Hepatocyte (in vitro differentiated cells): ENCODE results near the gene MTAP. TPM values are rescaled to one million over a fixed set of nuclear protein-coding genes. Genes with fewer than 3 reads are reported as not detected.

Source experiments
- DNase-seq: peaks from one replicate; pipeline ENCODE4 v3.0.0-alpha.2; 2016; ENCODE audit warnings: low spot score
- H2AFZ ChIP-seq: fragments of 200-600 bp; sonication (generic); 2 replicates; pipeline ENCODE4 v1.6.0; 2016; ENCODE audit warnings: antibody characterized with exemption, mild to moderate bottlenecking
- H3K27ac ChIP-seq: fragments of 200-600 bp; sonication (generic); 2 replicates; pipeline ENCODE4 v1.5.1; 2016; ENCODE audit warnings: mild to moderate bottlenecking
- H3K27me3 ChIP-seq: fragments of 200-600 bp; sonication (generic); 2 replicates; pipeline ENCODE4 v1.6.1; 2016
- H3K36me3 ChIP-seq: fragments of 200-600 bp; sonication (generic); replicated peaks from 2 replicates; pipeline ENCODE4 v1.5.1; 2016; ENCODE audit warnings: low read depth; ENCODE audit not compliant: insufficient read depth
- H3K4me1 ChIP-seq: fragments of 200-600 bp; sonication (generic); 2 replicates; pipeline ENCODE4 v1.5.1; 2016; ENCODE audit warnings: mild to moderate bottlenecking, moderate library complexity; ENCODE audit not compliant: insufficient read depth
- H3K4me2 ChIP-seq: fragments of 200-600 bp; sonication (generic); 2 replicates; pipeline ENCODE4 v1.6.0; 2016
- H3K4me3 ChIP-seq: fragments of 200-600 bp; sonication (generic); 2 replicates; pipeline ENCODE4 v1.5.1; 2016; ENCODE audit warnings: mild to moderate bottlenecking
- H3K79me2 ChIP-seq: fragments of 200-600 bp; sonication (generic); 2 replicates; pipeline ENCODE4 v1.6.0; 2017; ENCODE audit warnings: mild to moderate bottlenecking
- H3K9me2 ChIP-seq: fragments of 200-600 bp; sonication (generic); replicated peaks from 2 replicates; pipeline ENCODE4 v1.6.0; 2017; ENCODE audit warnings: mild to moderate bottlenecking; ENCODE audit not compliant: insufficient read depth
- H3K9me3 ChIP-seq: fragments of 200-600 bp; sonication (generic); 2 replicates; pipeline ENCODE4 v1.5.1; 2016; ENCODE audit warnings: low read depth, mild to moderate bottlenecking
- H4K20me1 ChIP-seq: fragments of 200-600 bp; sonication (generic); 2 replicates; pipeline ENCODE4 v1.6.0; 2016; ENCODE audit warnings: mild to moderate bottlenecking; ENCODE audit not compliant: insufficient read depth, poor library complexity, severe bottlenecking
- CTCF ChIP-seq: fragments of 200-600 bp; sonication (generic); IDR thresholded peaks from 2 replicates; pipeline ENCODE4 v1.5.1; 2016; ENCODE audit warnings: antibody characterized with exemption, mild to moderate bottlenecking; ENCODE audit not compliant: poor library complexity
- EZH2 ChIP-seq: fragments of 200-600 bp; sonication (generic); IDR thresholded peaks from 2 replicates; pipeline ENCODE4 v1.6.1; 2016; ENCODE audit warnings: antibody characterized with exemption, mild to moderate bottlenecking, borderline replicate concordance
- EZH2phosphoT487 ChIP-seq: fragments of 200-600 bp; sonication (generic); IDR thresholded peaks from one replicate; pipeline ENCODE4 v1.6.1; 2018; ENCODE audit warnings: antibody characterized with exemption, mild to moderate bottlenecking, low read depth, moderate library complexity; ENCODE audit not compliant: unreplicated experiment, severe bottlenecking
- WGBS: methylation state at CpG from one replicate; pipeline ENCODE4 v1.1.6; 2016; ENCODE audit warnings: low lambda C conversion rate; ENCODE audit errors: missing lambda C conversion rate; 5-methylcytosine and 5-hydroxymethylcytosine counted together
- polyA plus RNA-seq: library from polyadenylated mRNA; unstranded; fragments of >200 nt; fragmentation: Nextera tagmentation; extraction: Ambion mirVana; gene quantifications from 2 replicates; pipeline ENCODE4 v1.2.1, GENCODE V29; 2016
- total RNA-seq: library from RNA; depleted of rRNA; stranded (reverse); fragments of >200 nt; gene quantifications from 2 replicates; pipeline ENCODE4 v1.2.3, GENCODE V29; 2014

Gene MTAP
- total and polyA plus RNA-seq, 2 experiments from 2014 or later = 21.2 to 38.8 TPM

GRCh38 chr9:21933865-21934264 is 131.4 kb downstream of the MTAP start:
- Histone ChIP-seq H3K9me3 (no peaks in the 10 kb centered on the region), H3K4me3 (no peak overlapping the region), H3K27me3 (no peaks in the 10 kb centered on the region), H4K20me1 (no peaks in the 10 kb centered on the region), H3K36me3 (no peaks in the 10 kb centered on the region), H3K4me2 (no peak overlapping the region), H3K79me2 (no peaks in the 10 kb centered on the region), H2AFZ (no peak overlapping the region), H3K9me2 (no peaks in the 10 kb centered on the region), H3K4me1 (no peaks in the 10 kb centered on the region), H3K27ac (no peak overlapping the region)
- no peak for DNase-seq
- WGBS = 92% methylated on average over 2 of the region's 2 CpGs
- TF ChIP-seq CTCF (no peak), EZH2phosphoT487 (no peak), EZH2 (no peak)

- H3K27ac ChIP-seq = no peak overlapping the region
- H3K27me3 ChIP-seq = no peaks in the 10 kb centered on the region
- no peak for DNase-seq
- H3K9me3 ChIP-seq = no peaks in the 10 kb centered on the region
- H3K4me2 ChIP-seq = no peak overlapping the region
- no peaks in the 10 kb centered on the region for H3K36me3 ChIP-seq
- no peaks in the 10 kb centered on the region for H3K9me2 ChIP-seq
- H3K4me1 ChIP-seq = no peaks in the 10 kb centered on the region
- 84% methylated on average over 1 of the region's 1 CpG for WGBS
- no peaks in the 10 kb centered on the region for H4K20me1 ChIP-seq
- no peaks in the 10 kb centered on the region for H3K79me2 ChIP-seq
- TF ChIP-seq CTCF (no peak), EZH2phosphoT487 (no peak), EZH2 (no peak)
- H3K4me3 ChIP-seq = no peak overlapping the region
- no peak overlapping the region for H2AFZ ChIP-seq
These were observed 133.2 kb downstream of the MTAP start for GRCh38 chr9:21935631-21936030.

- Histone ChIP-seq H3K27ac (no peak overlapping the region), H3K4me3 (no peak overlapping the region), H3K79me2 (no peaks in the 10 kb centered on the region), H3K27me3 (no peaks in the 10 kb centered on the region), H3K4me1 (no peaks in the 10 kb centered on the region), H2AFZ (no peak overlapping the region), H3K4me2 (no peak overlapping the region), H3K9me2 (no peaks in the 10 kb centered on the region), H4K20me1 (no peaks in the 10 kb centered on the region), H3K36me3 (no peaks in the 10 kb centered on the region), H3K9me3 (no peaks in the 10 kb centered on the region)
- no peak for DNase-seq
- no peak for TF ChIP-seq CTCF
- no peak for TF ChIP-seq EZH2
- TF ChIP-seq EZH2phosphoT487 = no peak
- 97% methylated on average over 1 of the region's 1 CpG for WGBS
These were observed 133.7 kb downstream of the MTAP start for GRCh38 chr9:21936161-21936560.
